Right cardiac atrium (tissue), 5 donors: ENCODE measurements around the gene GMNN. TPM values are rescaled to one million over a fixed set of nuclear protein-coding genes. Genes with fewer than 3 reads are reported as not detected.

Experiments used
- ATAC-seq, 2 donors: fragments of 200-7000 bp; cut with Tn5 transposase; one replicate each; pipeline versions ENCODE4 v1.8.0 to v1.9.1; 2020; ENCODE audit warnings: moderate library complexity in 2 of 2, mild to moderate bottlenecking in 1 of 2
- DNase-seq, 3 donors: peaks; one replicate each; pipeline ENCODE4 v3.0.0-alpha.2; 2020
- H3K27ac ChIP-seq: one replicate; pipeline ENCODE4 v1.5.1; 2013; ENCODE audit warnings: mild to moderate bottlenecking, low read length, control low read depth, moderate library complexity
- H3K27me3 ChIP-seq: one replicate; pipeline ENCODE4 v1.6.1; 2013; ENCODE audit not compliant: control insufficient read depth, insufficient read depth
- H3K4me1 ChIP-seq: one replicate; pipeline ENCODE4 v1.6.1; 2013; ENCODE audit warnings: low read length; ENCODE audit not compliant: control insufficient read depth, insufficient read depth
- H3K4me3 ChIP-seq: one replicate; pipeline ENCODE4 v1.5.1; 2013; ENCODE audit warnings: low read length, control low read depth
- H3K9me3 ChIP-seq: one replicate; pipeline ENCODE4 v1.6.1; 2013; ENCODE audit warnings: low read length; ENCODE audit not compliant: control insufficient read depth
- WGBS: extraction: QIAGEN DNeasy Blood & Tissue Kit; methylation state at CpG from one replicate; pipeline ENCODE4 v1.1.7; 2013; 5-methylcytosine and 5-hydroxymethylcytosine counted together
- intact Hi-C, 4 donors: fragments of 100-400 bp; cut with DNase I; formaldehyde crosslinking; loops; one replicate each; pipeline versions ENCODE4 v1.11.0 to v1.14.0; 2022 to 2023
- polyA plus RNA-seq: library from polyadenylated mRNA; stranded (reverse); fragments of 200-250 nt; gene quantifications from one replicate; pipeline ENCODE4 v1.2.3, GENCODE V29; 2013
- total RNA-seq, 4 donors: library from RNA; stranded (reverse); fragmentation: NEBNext Ultra II Directional; extraction: Animal tissue kit (Norgen Biotek cat#: 25700); gene quantifications; one replicate each; pipeline ENCODE4 v1.2.1, GENCODE V29; 2021
- donor health status: healthy with polysubstance abuse.
- donor health status: DM: no; HTN: yes; CAD: no.
- donor health status: DM: no; HTN: no; CAD: no.
- donor health status: DM: no; HTN: yes; CAD: no; lungs with severe emphysema.
- donor health status: DM: yes; HTN: yes; CAD: no.

Gene GMNN
- total and polyA plus RNA-seq, 5 donors = 5.6 to 8.2 (median 6.5) TPM

DNA sequence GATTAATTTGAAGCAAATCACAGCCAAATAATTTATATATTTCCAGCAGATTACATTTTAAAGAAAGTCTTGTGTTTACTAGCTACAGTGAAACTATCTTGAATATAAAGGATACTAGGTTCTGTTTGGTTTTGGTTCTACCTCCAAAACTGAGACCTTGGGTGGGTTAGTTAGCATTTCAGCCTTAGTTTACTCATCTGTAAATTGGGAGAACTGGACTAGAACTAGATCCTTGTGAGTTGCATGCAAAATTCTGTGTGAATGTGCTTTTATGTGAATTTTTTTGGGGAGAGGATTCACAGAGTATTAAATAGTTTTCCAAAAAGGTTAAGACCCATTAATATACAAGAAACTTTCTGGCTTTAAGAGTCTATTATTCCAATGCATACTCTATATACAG is 4.1 kb downstream of the GMNN start:
- Histone ChIP-seq H3K9me3 (no peaks in the 10 kb centered on the region), H3K27me3 (no peaks in the 10 kb centered on the region), H3K27ac (no peak overlapping the region), H3K4me3 (no peak overlapping the region), H3K4me1 (peaks cover 2% of the 10 kb centered on the region)
- intact Hi-C loops = no loop called here
- ATAC-seq (no peak), DNase-seq (no peak)

GRCh38 chr6:24779416-24780016 is 4.8 kb downstream of the GMNN start:
- ATAC-seq = no peak
- H3K27ac ChIP-seq = no peak overlapping the region
- intact Hi-C loops = no loop called here
- no peaks in the 10 kb centered on the region for H3K27me3 ChIP-seq
- WGBS = 51% methylated on average over 3 of the region's 3 CpGs
- peaks cover 2% of the 10 kb centered on the region for H3K4me1 ChIP-seq
- H3K9me3 ChIP-seq = no peaks in the 10 kb centered on the region
- no peak overlapping the region for H3K4me3 ChIP-seq
- DNase-seq = no peak

- intact Hi-C loops = no loop called here
Measured at GRCh38 chr6:24780206-24780605, 5.5 kb downstream of the GMNN start.

DNA sequence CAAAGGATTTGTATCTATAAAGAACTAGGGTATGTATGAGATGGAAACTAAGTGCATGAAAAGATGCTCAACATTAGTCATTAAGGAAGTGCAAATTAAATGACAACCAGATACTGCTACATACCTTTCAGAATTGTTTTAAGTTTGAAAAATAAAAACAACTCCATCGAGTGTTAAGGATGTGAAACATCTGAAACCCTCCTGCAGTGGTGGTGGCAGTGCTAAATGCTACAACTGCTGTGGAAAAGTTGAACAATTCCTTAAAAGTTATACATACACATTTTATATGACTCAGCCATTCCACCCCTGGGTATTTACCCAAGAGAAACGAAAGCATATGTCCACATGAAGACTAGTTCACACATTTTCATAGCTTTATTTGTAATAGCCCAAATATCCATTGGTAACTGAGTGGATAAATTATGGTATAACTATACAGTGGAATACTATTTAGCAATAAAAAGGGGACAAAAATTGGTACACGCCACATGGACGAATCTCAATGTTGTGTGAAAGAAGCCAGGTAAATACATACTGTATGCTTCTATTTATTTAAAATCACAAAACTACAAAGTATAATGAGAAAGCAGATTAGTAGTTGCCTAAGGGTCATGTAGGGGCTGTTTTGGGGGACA is 13.4 kb downstream of the GMNN start:
- intact Hi-C loops = no loop called here
- no peak for ATAC-seq
- no peak overlapping the region for H3K27ac ChIP-seq
- WGBS = 97% methylated on average over 4 of the region's 4 CpGs
- no peaks in the 10 kb centered on the region for H3K27me3 ChIP-seq
- no peak overlapping the region for H3K4me3 ChIP-seq
- no peaks in the 10 kb centered on the region for H3K4me1 ChIP-seq
- H3K9me3 ChIP-seq = no peaks in the 10 kb centered on the region
- DNase-seq = no peak

More at GRCh38 chr6:24780206-24780605, 5.5 kb downstream of the GMNN start:
- Histone ChIP-seq H3K9me3 (no peaks in the 10 kb centered on the region), H3K27me3 (no peaks in the 10 kb centered on the region), H3K4me3 (no peak overlapping the region), H3K27ac (no peak overlapping the region), H3K4me1 (peaks cover 2% of the 10 kb centered on the region)
- DNase-seq = no peak
- WGBS = 96% methylated on average over 4 of the region's 4 CpGs
- no peak for ATAC-seq

GRCh38 chr6:24795106-24795505 is 20.4 kb downstream of the GMNN start:
- Histone ChIP-seq H3K9me3 (no peaks in the 10 kb centered on the region), H3K4me1 (no peaks in the 10 kb centered on the region), H3K4me3 (no peak overlapping the region), H3K27me3 (no peaks in the 10 kb centered on the region), H3K27ac (no peak overlapping the region)
- WGBS = 86% methylated on average over 2 of the region's 2 CpGs
- intact Hi-C loops = no loop called here
- ATAC-seq (no peak), DNase-seq (no peak)

GRCh38 chr6:24796616-24797290 is 22.0 kb downstream of the GMNN start:
- H3K27ac ChIP-seq = no peak overlapping the region
- WGBS = 94% methylated on average over 6 of the region's 6 CpGs

DNA sequence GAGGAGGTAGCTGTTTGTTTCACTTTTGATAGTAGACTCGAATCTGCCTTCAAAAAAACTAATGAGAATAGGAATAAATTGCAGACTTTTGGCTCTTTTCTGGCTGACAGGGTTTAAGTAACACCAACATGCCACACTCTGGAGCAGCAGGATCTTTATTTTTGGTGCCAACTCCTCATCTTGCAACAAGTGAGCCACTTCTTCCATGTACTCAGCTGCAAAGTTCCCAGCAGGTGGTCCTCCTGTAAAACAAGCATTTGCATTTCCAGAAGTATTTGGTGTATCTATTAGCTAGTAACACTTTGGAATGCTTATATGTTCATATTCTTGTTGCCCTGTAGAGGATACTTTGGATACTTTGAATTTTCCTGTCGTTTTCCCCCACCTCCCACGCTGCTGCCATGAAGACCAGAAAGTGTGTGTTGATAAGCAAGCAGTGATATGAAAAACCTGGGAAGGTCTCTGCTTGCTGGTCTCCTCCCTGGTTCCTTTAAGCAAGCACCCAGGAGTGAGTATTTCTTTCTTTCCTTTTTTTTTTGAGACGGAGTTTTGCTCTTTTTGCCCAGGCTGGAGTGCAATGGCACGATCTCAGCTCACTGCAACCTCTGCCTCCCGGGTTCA is 23.0 kb downstream of the GMNN start:
- intact Hi-C loops = no loop called here
- H3K27ac ChIP-seq = no peak overlapping the region
- H3K27me3 ChIP-seq = no peaks in the 10 kb centered on the region
- no peaks in the 10 kb centered on the region for H3K4me1 ChIP-seq
- no peaks in the 10 kb centered on the region for H3K9me3 ChIP-seq
- ATAC-seq (no peak), DNase-seq (no peak)
- 60% methylated on average over 6 of the region's 6 CpGs for WGBS
- no peak overlapping the region for H3K4me3 ChIP-seq

More at GRCh38 chr6:24796616-24797290, 22.0 kb downstream of the GMNN start:
- no peaks in the 10 kb centered on the region for H3K9me3 ChIP-seq
- ATAC-seq (no peak), DNase-seq (no peak)
- intact Hi-C loops = no loop called here
- H3K4me1 ChIP-seq = no peaks in the 10 kb centered on the region
- H3K4me3 ChIP-seq = no peak overlapping the region
- no peaks in the 10 kb centered on the region for H3K27me3 ChIP-seq

DNA sequence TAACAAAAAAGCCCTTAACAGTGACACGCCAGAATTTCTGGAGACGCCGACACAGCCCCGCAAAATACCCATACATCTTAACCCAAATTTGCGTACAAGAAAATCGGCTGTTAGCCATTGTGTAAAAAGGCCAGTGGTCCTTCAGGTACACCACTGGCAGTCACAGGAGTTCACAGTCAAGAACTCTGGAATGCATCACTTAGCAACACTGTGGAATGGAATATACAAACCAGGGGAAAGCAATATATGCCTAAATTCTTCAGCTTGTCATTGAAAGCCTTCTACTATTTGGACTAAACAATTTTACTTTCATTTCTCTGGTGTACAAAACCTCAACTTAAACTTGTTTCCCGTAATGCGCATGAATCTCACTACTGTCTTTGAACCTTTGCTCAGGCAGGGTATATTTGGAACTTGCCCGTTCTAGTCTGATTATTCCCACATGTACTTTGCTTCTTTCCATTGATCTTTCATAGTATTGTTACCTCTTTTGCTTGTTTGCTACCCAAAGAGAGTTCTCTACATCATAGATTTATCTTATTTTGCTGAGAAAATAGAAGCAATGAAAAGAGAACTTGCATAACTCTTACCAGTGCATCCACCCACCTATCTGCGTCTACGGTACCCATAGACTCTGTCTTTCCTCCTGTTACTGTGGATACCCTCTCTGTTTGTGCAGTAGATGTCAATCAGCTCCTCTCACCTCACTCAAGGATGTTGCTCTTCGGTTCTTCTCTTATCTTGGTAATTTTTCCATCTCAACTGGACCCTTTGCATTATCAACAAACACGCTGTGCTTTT is 24.2 kb downstream of the GMNN start, which contains the start of gene ARMH2:
ARMH2 (minus strand) TSS at position 178 of the 801 bp plus-strand sequence; CDS start at position 118, 60 bp downstream.
- no peaks in the 10 kb centered on the region for H3K27me3 ChIP-seq
- DNase-seq = no peak
- no peaks in the 10 kb centered on the region for H3K9me3 ChIP-seq
- 82% methylated on average over 13 of the region's 13 CpGs for WGBS
- intact Hi-C loops = no loop called here
- no peaks in the 10 kb centered on the region for H3K4me1 ChIP-seq
- no peak within 1 kb of the TSS for H3K4me3 ChIP-seq
- no peak within 1 kb of the TSS for H3K27ac ChIP-seq
- no peak for ATAC-seq

- Histone ChIP-seq H3K27ac (no peak overlapping the region), H3K9me3 (no peaks in the 10 kb centered on the region), H3K27me3 (no peaks in the 10 kb centered on the region), H3K4me1 (no peaks in the 10 kb centered on the region), H3K4me3 (no peak overlapping the region)
- ATAC-seq = no peak
- 54% methylated on average over 1 of the region's 1 CpG for WGBS
- DNase-seq = no peak
- intact Hi-C loops = no loop called here
Measured at GRCh38 chr6:24799541-24799915, 24.8 kb downstream of the GMNN start.

DNA sequence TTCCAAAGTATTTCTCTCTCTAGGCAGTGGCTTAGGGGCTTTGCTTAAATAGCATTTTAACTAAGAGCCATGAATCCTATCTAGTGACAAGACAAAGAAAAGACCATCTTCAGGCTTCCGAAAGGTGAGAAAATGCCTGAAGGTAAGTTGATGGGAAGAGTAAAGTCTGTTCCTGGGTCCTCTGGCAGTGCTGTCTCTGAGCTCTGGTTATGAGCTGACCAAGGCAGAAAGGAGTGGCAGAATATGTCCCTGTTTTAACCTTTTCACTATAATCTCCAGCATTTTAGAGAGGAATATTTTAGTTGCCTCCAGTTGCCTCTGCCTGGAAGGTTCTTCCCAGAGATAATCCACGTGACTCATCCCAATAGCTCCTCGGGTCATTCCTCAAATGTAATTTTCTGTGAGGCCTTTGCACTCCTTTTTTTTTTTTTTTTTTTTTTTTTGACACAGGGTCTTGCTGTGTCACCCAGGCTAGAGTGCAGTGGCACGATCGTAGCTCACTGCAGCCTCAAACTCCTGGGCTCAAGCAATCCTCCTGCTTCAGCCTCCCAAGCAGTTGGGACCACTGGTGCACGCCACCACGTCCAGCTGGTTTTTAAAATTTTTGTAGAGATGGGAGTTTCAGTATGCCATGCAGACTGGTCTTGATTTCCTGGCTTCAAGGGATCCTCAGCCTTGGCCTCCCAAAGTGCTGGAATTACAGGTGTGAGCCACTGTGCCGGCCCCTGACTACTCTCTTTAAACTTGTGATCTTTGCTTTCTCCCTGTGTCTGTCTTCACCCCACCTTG is 27.7 kb downstream of the GMNN start:
- Histone ChIP-seq H3K9me3 (no peaks in the 10 kb centered on the region), H3K27ac (no peak overlapping the region), H3K27me3 (no peaks in the 10 kb centered on the region), H3K4me3 (no peak overlapping the region), H3K4me1 (no peaks in the 10 kb centered on the region)
- ATAC-seq = no peak
- 87% methylated on average over 8 of the region's 8 CpGs for WGBS
- DNase-seq = no peak
- intact Hi-C loops = no loop called here
